Muscle of leg (tissue), 11 donors: ENCODE data around the gene NAALADL2. TPM values are rescaled to one million over a fixed set of nuclear protein-coding genes. Genes with fewer than 3 reads are reported as not detected.

Experiments used
- DNase-seq: peaks from one replicate; pipeline ENCODE4 v3.0.0; 2013
- H3K27ac ChIP-seq: one replicate; pipeline ENCODE4 v1.5.1; 2013; ENCODE audit warnings: mild to moderate bottlenecking, low read length, control low read depth
- H3K27me3 ChIP-seq: one replicate; pipeline ENCODE4 v1.6.1; 2013; ENCODE audit warnings: low read length; ENCODE audit not compliant: control insufficient read depth, insufficient read depth
- H3K36me3 ChIP-seq: one replicate; pipeline ENCODE4 v1.6.1; 2013; ENCODE audit warnings: low read length; ENCODE audit not compliant: control insufficient read depth, insufficient read depth
- H3K4me1 ChIP-seq: one replicate; pipeline ENCODE4 v1.6.1; 2013; ENCODE audit warnings: low read length; ENCODE audit not compliant: control insufficient read depth, insufficient read depth
- H3K4me3 ChIP-seq: one replicate; pipeline ENCODE4 v1.5.1; 2013; ENCODE audit warnings: low read length, control low read depth
- H3K9me3 ChIP-seq: replicated peaks from 2 replicates; pipeline ENCODE4 v1.6.1; 2013; ENCODE audit warnings: low read depth, low read length; ENCODE audit not compliant: control insufficient read depth
- WGBS: methylation state at CpG from one replicate; pipeline ENCODE4 v1.1.5; 2013; ENCODE audit warnings: missing lambda C conversion rate; ENCODE audit not compliant: insufficient coverage; 5-methylcytosine and 5-hydroxymethylcytosine counted together
- polyA plus RNA-seq, 8 donors: library from polyadenylated mRNA; unstranded; fragments of 120-200 nt; gene quantifications; one replicate each; pipeline versions ENCODE4 v1.2.1 to v1.2.3, GENCODE V29; 2013; ENCODE audit warnings: inconsistent platforms in 1 of 8, low replicate concordance in 1 of 8; ENCODE audit not compliant: insufficient read length in 8 of 8, insufficient read depth in 1 of 8
- total RNA-seq: library from RNA; stranded (reverse); fragments of 120-200 nt; gene quantifications from one replicate; pipeline ENCODE4 v1.2.4, GENCODE V29; 2013

NAALADL2 gene
- total and polyA plus RNA-seq, 9 donors, result 4.8 to 17.4 (median 8.0) TPM

DNA sequence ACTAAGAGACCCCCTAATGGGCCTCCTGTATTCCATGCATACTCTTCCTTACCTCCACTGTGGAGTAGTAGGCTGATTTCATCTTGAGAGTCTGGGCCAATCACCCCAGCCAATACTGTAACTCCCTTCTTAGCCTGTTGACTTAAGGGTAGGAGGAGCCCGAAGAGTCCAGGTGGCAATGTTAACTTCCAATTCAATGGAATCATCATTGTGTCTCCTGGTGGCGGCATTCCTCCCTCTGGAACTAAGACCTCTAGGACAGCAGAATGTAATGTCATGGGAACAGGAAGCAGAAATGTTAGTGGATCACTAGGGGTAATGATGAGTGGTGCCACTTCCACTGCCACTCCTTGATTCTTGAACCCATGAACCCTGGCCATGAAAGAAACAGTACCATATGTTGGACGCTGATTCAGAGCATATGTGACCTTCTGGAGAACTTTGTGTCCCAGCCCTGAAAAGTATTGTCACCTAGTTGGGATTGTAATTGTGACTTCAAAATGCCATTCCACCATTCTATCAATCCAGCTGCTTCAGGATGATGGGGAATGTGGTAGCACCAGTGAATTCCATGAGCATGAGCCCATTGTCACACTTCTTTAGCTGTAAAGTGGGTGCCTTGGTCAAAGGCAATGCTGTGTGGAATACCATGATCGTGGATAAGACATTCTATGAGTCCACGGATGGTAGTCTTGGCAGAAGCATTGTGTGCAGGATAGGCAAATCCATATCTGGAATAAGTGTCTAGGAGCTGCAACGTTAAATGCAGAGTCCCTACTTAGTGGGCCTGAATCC is 24.9 kb downstream of the NAALADL2 start:
- Histone ChIP-seq H3K4me3 (no peak overlapping the region), H3K9me3 (no peaks in the 10 kb centered on the region), H3K27ac (no peak overlapping the region), H3K27me3 (no peaks in the 10 kb centered on the region), H3K4me1 (no peaks in the 10 kb centered on the region), H3K36me3 (no peaks in the 10 kb centered on the region)
- DNase-seq, result no peak
- WGBS, result 93% methylated on average over 3 of the region's 6 CpGs

- Histone ChIP-seq H3K4me1 (no peaks in the 10 kb centered on the region), H3K27ac (no peak overlapping the region), H3K27me3 (no peaks in the 10 kb centered on the region), H3K36me3 (no peaks in the 10 kb centered on the region), H3K4me3 (no peak overlapping the region), H3K9me3 (no peaks in the 10 kb centered on the region)
- no peak for DNase-seq
- WGBS, result no CpG with 5 or more reads among the region's 7 CpGs
Measured at GRCh38 chr3:174884776-174885568, 25.8 kb downstream of the NAALADL2 start.

GRCh38 chr3:174891524-174892203 is 32.5 kb downstream of the NAALADL2 start:
- no peaks in the 10 kb centered on the region for H3K4me1 ChIP-seq
- no peaks in the 10 kb centered on the region for H3K36me3 ChIP-seq
- no peaks in the 10 kb centered on the region for H3K9me3 ChIP-seq
- no peak for DNase-seq
- no peak overlapping the region for H3K4me3 ChIP-seq
- 79% methylated on average over 2 of the region's 6 CpGs for WGBS
- H3K27me3 ChIP-seq, result no peaks in the 10 kb centered on the region
- no peak overlapping the region for H3K27ac ChIP-seq

- Histone ChIP-seq H3K4me1 (no peaks in the 10 kb centered on the region), H3K36me3 (no peaks in the 10 kb centered on the region), H3K27ac (no peak overlapping the region), H3K27me3 (no peaks in the 10 kb centered on the region), H3K4me3 (no peak overlapping the region), H3K9me3 (no peaks in the 10 kb centered on the region)
- no peak for DNase-seq
Measured at GRCh38 chr3:174907027-174907426, 47.9 kb downstream of the NAALADL2 start.

GRCh38 chr3:174907628-174908407 is 48.7 kb downstream of the NAALADL2 start:
- no peaks in the 10 kb centered on the region for H3K4me1 ChIP-seq
- WGBS, result 84% methylated on average over 1 of the region's 4 CpGs
- H3K27me3 ChIP-seq, result no peaks in the 10 kb centered on the region
- H3K4me3 ChIP-seq, result no peak overlapping the region
- no peak overlapping the region for H3K27ac ChIP-seq
- no peaks in the 10 kb centered on the region for H3K36me3 ChIP-seq
- no peaks in the 10 kb centered on the region for H3K9me3 ChIP-seq
- DNase-seq, result no peak

DNA sequence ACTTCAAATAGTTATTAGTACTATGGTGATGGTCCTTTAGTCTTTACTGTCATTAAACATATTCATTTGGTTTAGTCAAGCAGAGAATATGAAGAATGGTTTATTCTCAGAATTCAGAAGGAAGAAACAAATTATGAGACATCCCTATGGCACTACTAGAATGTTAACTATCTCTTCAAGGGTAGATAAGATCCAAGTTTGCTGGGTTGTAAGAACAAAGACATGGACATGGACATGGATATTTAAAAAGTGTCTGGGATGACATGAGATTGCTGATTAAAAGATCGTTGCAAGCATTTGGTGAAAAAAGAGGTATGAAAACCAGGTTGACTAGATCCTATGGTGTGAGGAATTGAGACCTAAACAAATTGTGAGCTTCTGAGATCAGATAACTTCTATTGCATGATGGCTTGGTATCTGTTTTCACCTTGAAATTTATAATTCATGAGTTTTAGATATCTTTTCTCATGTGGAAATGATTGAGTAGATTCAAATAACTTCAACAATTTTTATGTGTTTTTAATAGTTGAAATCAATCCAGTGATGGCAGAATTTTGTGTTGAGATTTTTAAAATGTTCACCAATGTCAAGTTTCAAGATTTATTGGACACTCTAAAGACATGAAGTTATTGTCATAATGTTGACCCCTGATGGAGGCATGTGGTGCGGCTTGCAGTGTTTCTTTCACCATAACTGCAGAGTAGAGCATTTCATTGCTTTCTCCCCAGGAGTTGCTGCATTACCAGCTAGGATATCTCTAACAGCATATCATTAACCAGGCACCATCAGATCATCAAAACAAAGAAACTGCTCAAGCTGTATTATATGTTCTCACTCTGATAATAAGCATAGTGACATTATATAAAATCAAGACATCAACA is 72.6 kb downstream of the NAALADL2 start:
- Histone ChIP-seq H3K4me1 (no peaks in the 10 kb centered on the region), H3K9me3 (no peaks in the 10 kb centered on the region), H3K27me3 (no peaks in the 10 kb centered on the region), H3K4me3 (no peak overlapping the region), H3K27ac (no peak overlapping the region), H3K36me3 (no peaks in the 10 kb centered on the region)
- WGBS, result 43% methylated on average over 1 of the region's 2 CpGs
- no peak for DNase-seq

- H3K9me3 ChIP-seq, result no peaks in the 10 kb centered on the region
- no CpG with 5 or more reads among the region's 4 CpGs for WGBS
Measured at GRCh38 chr3:174936590-174936989, 77.5 kb downstream of the NAALADL2 start.

DNA sequence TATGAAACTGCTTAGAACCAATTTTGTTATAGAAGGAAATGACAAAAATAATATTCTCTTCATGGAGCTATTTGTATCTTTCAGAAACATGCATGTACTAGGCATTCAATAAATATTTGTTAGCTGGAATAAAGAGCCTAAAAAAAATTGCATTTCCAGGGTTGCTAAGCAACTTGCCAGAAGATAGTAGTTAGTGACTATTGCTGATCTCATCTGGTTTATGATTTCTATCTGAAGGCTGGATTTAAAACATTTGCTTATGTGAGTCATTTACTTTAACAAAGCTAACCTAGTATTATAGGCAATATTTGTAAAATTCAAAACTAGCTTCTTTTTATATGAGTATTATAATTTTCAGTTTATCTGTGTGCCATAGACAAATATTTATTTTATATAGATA is 78.3 kb downstream of the NAALADL2 start:
- H3K4me1 ChIP-seq, result no peaks in the 10 kb centered on the region
- H3K27me3 ChIP-seq, result no peaks in the 10 kb centered on the region
- peak; percentile 73 for DNase-seq
- H3K4me3 ChIP-seq, result no peak overlapping the region
- no peaks in the 10 kb centered on the region for H3K9me3 ChIP-seq
- no peaks in the 10 kb centered on the region for H3K36me3 ChIP-seq
- no peak overlapping the region for H3K27ac ChIP-seq

More at GRCh38 chr3:174936590-174936989, 77.5 kb downstream of the NAALADL2 start:
- H3K27ac ChIP-seq, result no peak overlapping the region
- H3K27me3 ChIP-seq, result no peaks in the 10 kb centered on the region
- H3K4me1 ChIP-seq, result no peaks in the 10 kb centered on the region
- no peaks in the 10 kb centered on the region for H3K36me3 ChIP-seq
- no peak overlapping the region for H3K4me3 ChIP-seq
- no peak for DNase-seq

DNA sequence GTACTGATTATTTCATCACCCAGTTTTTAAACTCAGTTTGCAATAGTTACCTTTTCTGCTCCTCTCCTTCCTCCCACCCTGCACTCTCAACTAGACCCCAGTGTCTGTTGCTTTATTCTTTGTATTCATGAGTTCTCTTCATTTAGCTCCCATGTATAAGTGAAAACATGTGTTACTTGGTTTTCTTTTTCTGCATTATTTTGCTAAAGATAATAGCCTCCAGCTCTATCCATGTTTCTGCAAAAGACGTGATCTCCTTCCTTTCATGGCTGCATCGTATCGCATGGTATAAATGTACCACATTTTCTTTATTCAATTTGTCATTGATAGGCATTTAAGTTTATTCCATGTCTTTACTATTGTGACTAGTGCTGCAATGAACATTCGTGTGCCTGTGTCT is 79.0 kb downstream of the NAALADL2 start:
- H3K4me3 ChIP-seq, result no peak overlapping the region
- no peaks in the 10 kb centered on the region for H3K36me3 ChIP-seq
- no peaks in the 10 kb centered on the region for H3K27me3 ChIP-seq
- no peaks in the 10 kb centered on the region for H3K4me1 ChIP-seq
- WGBS, result no CpG with 5 or more reads among the region's 4 CpGs
- H3K27ac ChIP-seq, result no peak overlapping the region
- H3K9me3 ChIP-seq, result no peaks in the 10 kb centered on the region
- peak; percentile 15 for DNase-seq
